Measurements from ENCODE around the gene FAM151A. TPM values are rescaled to one million over a fixed set of nuclear protein-coding genes. Genes with fewer than 3 reads are reported as not detected.

FAM151A gene
- total RNA-seq, 1 experiment from 2014 or later, result not detected

GRCh38 chr1:54658164-54658913 is 35.0 kb upstream of the FAM151A start:
- intact Hi-C loops (cut with micrococcal nuclease; ENCODE audit: unreplicated experiment), result no loop called here
- H3K36me3 Mint-ChIP-seq (ENCODE audit: insufficient read depth, unreplicated experiment), result no peaks in the 10 kb centered on the region
- no TSS peak for BruUV-seq (replicated peaks)
- H3K27ac Mint-ChIP-seq (ENCODE audit: unreplicated experiment), result no peak overlapping the region
- H3K4me3 Mint-ChIP-seq (ENCODE audit: low read depth, unreplicated experiment), result no peak overlapping the region
- TF ChIP-seq, protein P1, sequence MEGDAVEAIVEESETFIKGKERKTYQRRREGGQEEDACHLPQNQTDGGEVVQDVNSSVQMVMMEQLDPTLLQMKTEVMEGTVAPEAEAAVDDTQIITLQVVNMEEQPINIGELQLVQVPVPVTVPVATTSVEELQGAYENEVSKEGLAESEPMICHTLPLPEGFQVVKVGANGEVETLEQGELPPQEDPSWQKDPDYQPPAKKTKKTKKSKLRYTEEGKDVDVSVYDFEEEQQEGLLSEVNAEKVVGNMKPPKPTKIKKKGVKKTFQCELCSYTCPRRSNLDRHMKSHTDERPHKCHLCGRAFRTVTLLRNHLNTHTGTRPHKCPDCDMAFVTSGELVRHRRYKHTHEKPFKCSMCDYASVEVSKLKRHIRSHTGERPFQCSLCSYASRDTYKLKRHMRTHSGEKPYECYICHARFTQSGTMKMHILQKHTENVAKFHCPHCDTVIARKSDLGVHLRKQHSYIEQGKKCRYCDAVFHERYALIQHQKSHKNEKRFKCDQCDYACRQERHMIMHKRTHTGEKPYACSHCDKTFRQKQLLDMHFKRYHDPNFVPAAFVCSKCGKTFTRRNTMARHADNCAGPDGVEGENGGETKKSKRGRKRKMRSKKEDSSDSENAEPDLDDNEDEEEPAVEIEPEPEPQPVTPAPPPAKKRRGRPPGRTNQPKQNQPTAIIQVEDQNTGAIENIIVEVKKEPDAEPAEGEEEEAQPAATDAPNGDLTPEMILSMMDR (IDR thresholded peaks at IDR 0.05; ENCODE audit: unreplicated experiment), result no peak
- no peaks in the 10 kb centered on the region for H3K4me1 Mint-ChIP-seq (ENCODE audit: low read depth, unreplicated experiment)
- peaks cover 4% of the 10 kb centered on the region for H3K9me3 Mint-ChIP-seq (ENCODE audit: low read depth, unreplicated experiment)
- no peaks in the 10 kb centered on the region for H3K27me3 Mint-ChIP-seq (ENCODE audit: unreplicated experiment)
- CTCF ChIA-PET, result interaction anchor here (0.6 kb wide), 1 partner anchor 154 kb away, joined by 3 read pairs; no protein-coding TSS in a partner anchor
- DNase-seq, result no peak

DNA sequence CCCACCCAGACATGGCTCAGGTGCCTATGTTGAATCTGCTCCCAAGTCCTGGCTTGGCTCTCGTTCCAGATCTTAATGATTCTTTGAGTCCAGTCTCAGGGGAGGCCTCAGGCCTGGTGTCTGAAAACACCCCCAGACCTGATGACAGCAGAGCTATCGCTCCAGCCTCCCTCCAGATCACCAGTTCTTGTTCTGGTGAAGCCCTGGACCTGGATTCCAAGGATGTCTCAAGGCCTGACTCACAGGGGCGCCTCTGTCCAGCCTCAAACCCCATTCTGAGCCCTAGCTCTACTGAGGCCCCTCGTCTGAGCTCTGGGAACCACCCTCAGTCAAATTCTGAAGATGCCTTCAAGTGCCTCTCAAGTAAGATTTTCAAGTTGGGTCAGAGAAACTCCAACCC is 29.7 kb upstream of the FAM151A start:
- no peak overlapping the region for H3K4me3 Mint-ChIP-seq (ENCODE audit: low read depth, unreplicated experiment)
- CTCF ChIA-PET, result no interaction called here
- peaks cover 13% of the 10 kb centered on the region for H3K4me1 Mint-ChIP-seq (ENCODE audit: low read depth, unreplicated experiment)
- no TSS peak for BruUV-seq (replicated peaks)
- no peak overlapping the region for H3K27ac Mint-ChIP-seq (ENCODE audit: unreplicated experiment)
- DNase-seq, result no peak
- peaks cover 3% of the 10 kb centered on the region for H3K9me3 Mint-ChIP-seq (ENCODE audit: low read depth, unreplicated experiment)
- H3K36me3 Mint-ChIP-seq (ENCODE audit: insufficient read depth, unreplicated experiment), result no peaks in the 10 kb centered on the region
- intact Hi-C loops (cut with micrococcal nuclease; ENCODE audit: unreplicated experiment), result no loop called here
- TF ChIP-seq, protein P1 (IDR thresholded peaks at IDR 0.05; ENCODE audit: unreplicated experiment), result no peak
- peaks cover 28% of the 10 kb centered on the region for H3K27me3 Mint-ChIP-seq (ENCODE audit: unreplicated experiment)

DNA sequence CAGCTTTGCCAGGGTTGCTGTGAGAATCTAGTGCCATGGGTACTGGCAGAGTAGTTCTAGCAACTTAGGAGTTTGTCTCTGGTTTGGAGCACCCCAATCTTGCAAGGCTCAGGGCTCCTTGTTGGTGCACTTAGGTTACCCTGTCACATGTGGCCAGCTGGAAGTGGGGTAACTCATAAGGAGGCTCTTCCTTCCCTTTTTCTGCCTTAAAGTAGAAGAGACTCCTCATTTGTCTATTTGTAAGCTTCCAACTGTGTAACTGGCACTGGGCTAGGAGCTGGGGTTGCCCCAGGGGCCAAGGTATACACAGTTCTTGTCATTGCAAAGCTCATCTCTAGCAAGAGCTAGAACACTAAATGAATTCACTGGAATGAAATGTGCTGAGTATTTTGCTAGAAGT is 28.8 kb upstream of the FAM151A start:
- H3K4me1 Mint-ChIP-seq (ENCODE audit: low read depth, unreplicated experiment), result peaks cover 13% of the 10 kb centered on the region
- no TSS peak for BruUV-seq (replicated peaks)
- H3K4me3 Mint-ChIP-seq (ENCODE audit: low read depth, unreplicated experiment), result no peak overlapping the region
- no peaks in the 10 kb centered on the region for H3K36me3 Mint-ChIP-seq (ENCODE audit: insufficient read depth, unreplicated experiment)
- CTCF ChIA-PET, result no interaction called here
- TF ChIP-seq, protein P1 (IDR thresholded peaks at IDR 0.05; ENCODE audit: unreplicated experiment), result no peak
- H3K27me3 Mint-ChIP-seq (ENCODE audit: unreplicated experiment), result peaks cover 28% of the 10 kb centered on the region
- no peaks in the 10 kb centered on the region for H3K9me3 Mint-ChIP-seq (ENCODE audit: low read depth, unreplicated experiment)
- intact Hi-C loops (cut with micrococcal nuclease; ENCODE audit: unreplicated experiment), result no loop called here
- H3K27ac Mint-ChIP-seq (ENCODE audit: unreplicated experiment), result no peak overlapping the region
- no peak for DNase-seq

- H3K36me3 Mint-ChIP-seq (ENCODE audit: insufficient read depth, unreplicated experiment), result no peaks in the 10 kb centered on the region
- H3K27me3 Mint-ChIP-seq (ENCODE audit: unreplicated experiment), result peaks cover 28% of the 10 kb centered on the region
- H3K9me3 Mint-ChIP-seq (ENCODE audit: low read depth, unreplicated experiment), result no peaks in the 10 kb centered on the region
- intact Hi-C loops (cut with micrococcal nuclease; ENCODE audit: unreplicated experiment), result no loop called here
- no peak overlapping the region for H3K4me3 Mint-ChIP-seq (ENCODE audit: low read depth, unreplicated experiment)
- peaks cover 13% of the 10 kb centered on the region for H3K4me1 Mint-ChIP-seq (ENCODE audit: low read depth, unreplicated experiment)
- no TSS peak for BruUV-seq (replicated peaks)
- CTCF ChIA-PET, result no interaction called here
- TF ChIP-seq, protein P1 (IDR thresholded peaks at IDR 0.05; ENCODE audit: unreplicated experiment), result no peak
- no peak for DNase-seq
- H3K27ac Mint-ChIP-seq (ENCODE audit: unreplicated experiment), result no peak overlapping the region
Measured at GRCh38 chr1:54651608-54652007, 28.3 kb upstream of the FAM151A start.
